ENCODE results near the gene TEC. TPM values are rescaled to one million over a fixed set of nuclear protein-coding genes. Genes with fewer than 3 reads are reported as not detected.

TEC gene
- total and polyA plus RNA-seq, 9 of the 15 experiments (the other 6 are each of a cell fraction or from before 2014, with no cell fraction given) = 5.3 to 14.7 (median 8.8) TPM

DNA sequence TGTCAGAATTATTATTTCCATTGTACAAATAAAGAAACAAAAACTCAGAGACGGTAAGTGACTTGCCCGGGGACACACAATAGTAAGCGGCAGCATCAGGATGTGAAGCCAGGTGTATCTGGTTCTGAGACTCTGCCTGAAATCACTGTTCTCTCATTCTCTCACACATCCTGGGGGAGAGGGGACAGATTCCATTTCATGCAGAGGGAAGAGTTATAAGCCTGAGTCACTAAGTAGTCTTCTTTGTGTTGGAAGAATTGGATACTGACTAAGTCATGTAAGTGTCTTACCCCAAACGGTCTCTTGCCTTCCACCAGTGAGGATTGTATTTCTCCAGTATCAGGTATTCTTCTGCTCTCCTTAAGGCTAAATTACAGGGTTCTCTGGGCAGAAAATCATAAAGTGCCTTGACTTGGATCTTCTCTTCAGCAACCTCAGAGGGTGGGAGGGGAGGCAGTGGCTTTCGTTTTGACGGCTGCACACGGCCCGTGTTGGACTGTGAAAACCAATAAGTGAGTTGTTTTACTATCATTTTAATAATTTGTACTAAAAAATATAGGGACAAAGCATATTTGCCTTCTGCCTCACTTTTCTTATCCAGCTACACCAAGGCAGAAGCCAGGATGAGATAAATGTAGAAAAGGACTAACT lies 157.5 kb downstream of the TEC start:
- Histone ChIP-seq H2AFZ (ENCODE audit: low read depth, low read length) (peak overlapping the region; percentile 22; the same call in 1 of the 2 replicates), H3K79me2 (ENCODE audit: control insufficient read depth, insufficient read depth, low read length) (no peaks in the 10 kb centered on the region), H3K9me1 (ENCODE audit: control insufficient read depth, insufficient read depth, low read length) (no peaks in the 10 kb centered on the region), H3K4me3 (no peak overlapping the region), H3K4me2 (ENCODE audit: insufficient read depth, low read length) (no peak overlapping the region), H3K9ac (ENCODE audit: insufficient read depth in 1 of 2, low read depth in 2 of 2, low read length in 2 of 2) (no peak overlapping the region), H3K4me1 (replicated peaks in 1 of 2; ENCODE audit: control insufficient read depth in 2 of 2, insufficient read depth in 2 of 2, low read length in 2 of 2) (peaks cover 0 to 5% of the 10 kb centered on the region in 2 experiments; a peak in 1 of 5 replicates), H3K9me3 (replicated peaks; ENCODE audit: control insufficient read depth, insufficient read depth, low read depth, low read length) (no peaks in the 10 kb centered on the region), H3K27ac (ENCODE audit: extremely low read depth, low read depth, low read length) (no peak overlapping the region), H3K36me3 (ENCODE audit: control insufficient read depth, insufficient read depth, low read length) (no peaks in the 10 kb centered on the region), H4K20me1 (replicated peaks; ENCODE audit: control insufficient read depth, insufficient read depth, low read length) (no peaks in the 10 kb centered on the region), H3K27me3 (ENCODE audit: control insufficient read depth in 2 of 2, insufficient read depth in 2 of 2, low read length in 2 of 2) (no peaks in the 10 kb centered on the region)
- DNase-seq (ENCODE audit: extremely low read depth in 1 of 4, low spot score in 3 of 4) (no peak), FAIRE-seq (no peak), ATAC-seq (peak; percentile 61)
- intact Hi-C loops (cut with micrococcal nuclease) = no loop called here
- ChIA-PET CTCF (ENCODE audit: low intra/inter-chr PET ratio) (no interaction called here), POLR2A (no interaction called here)
- BruUV-seq (replicated peaks) = no TSS peak
- in situ Hi-C loops (cut with MboI) = no loop called here
- 40% methylated on average over 8 of the region's 8 CpGs for WGBS (ENCODE audit: insufficient coverage, low coverage, missing lambda C conversion rate)
- TF ChIP-seq SPI1 (IDR thresholded peaks at IDR 0.05; ENCODE audit: borderline replicate concordance, low read depth, low read length) (no peak), ZNF644 (tag; IDR thresholded peaks at IDR 0.05; ENCODE audit: low read depth) (no peak), THAP7 (CRISPR knock-in tag; IDR thresholded peaks at IDR 0.05) (no peak), ETV6 (IDR thresholded peaks at IDR 0.05; ENCODE audit: borderline replicate concordance in 1 of 2, low read depth in 2 of 2, low read length in 1 of 2) (no peak), ETV6 (CRISPR knock-in tag; IDR thresholded peaks at IDR 0.05; ENCODE audit: borderline replicate concordance) (no peak), ARNT (IDR thresholded peaks at IDR 0.05) (no peak), ZNF444 (CRISPR knock-in tag; IDR thresholded peaks at IDR 0.05) (no peak), SFPQ (IDR thresholded peaks at IDR 0.05; ENCODE audit: low read depth, low read length) (no peak), GTF2F1 (IDR thresholded peaks at IDR 0.05; ENCODE audit: low read depth, low read length) (no peak), ZNF764 (CRISPR knock-in tag; IDR thresholded peaks at IDR 0.05; ENCODE audit: low read depth) (no peak), ZNF717 (CRISPR knock-in tag; IDR thresholded peaks at IDR 0.05) (no peak), AFF4 (CRISPR knock-in tag; IDR thresholded peaks at IDR 0.05) (no peak), MBD2 (IDR thresholded peaks at IDR 0.05; ENCODE audit: borderline replicate concordance, low read depth) (no peak), STAT5B (CRISPR knock-in tag; IDR thresholded peaks at IDR 0.05) (no peak), PTBP1 (IDR thresholded peaks at IDR 0.05; ENCODE audit: low read depth, low read length) (no peak), POLR3A (IDR thresholded peaks at IDR 0.05; ENCODE audit: borderline replicate concordance, extremely low read depth, insufficient read depth, insufficient read length) (no peak)

Measured in K562 (cell line).